ENCODE results near the gene CSE1L. TPM values are rescaled to one million over a fixed set of nuclear protein-coding genes. Genes with fewer than 3 reads are reported as not detected.
"Not testable (repeated sequence)": the region's sequence is repeated elsewhere in the genome, so short reads cannot be mapped to it uniquely, and the experiment has no call there.

The CSE1L gene
- total and polyA plus RNA-seq, 8 donors: 41.5 to 87.9 (median 75.8) TPM

DNA sequence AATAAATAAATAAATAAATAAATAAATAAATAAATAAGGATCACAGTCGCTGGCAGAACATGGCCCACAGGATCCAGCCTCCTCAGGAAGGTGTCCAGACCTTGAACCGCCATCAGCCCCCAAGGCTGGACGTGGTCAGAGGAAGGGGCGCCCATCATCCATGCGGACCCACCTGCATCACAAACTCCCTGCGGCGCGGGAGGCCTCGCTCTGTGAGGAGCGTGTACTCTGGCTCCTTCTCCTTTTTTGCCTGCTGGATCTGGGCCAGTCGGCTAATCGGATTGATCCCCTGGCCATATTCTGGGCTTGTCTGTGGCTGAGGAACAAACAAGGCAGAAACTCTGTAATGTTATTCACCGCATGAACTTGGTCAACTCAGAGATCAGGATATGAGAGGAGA, 76.8 kb downstream of the CSE1L start:
- DNase-seq (no peak), ATAC-seq (no peak)
- intact Hi-C loops (cut with DNase I): no loop called here
- peaks cover 0 to 77% of the 10 kb centered on the region in 2 donors for H3K36me3 ChIP-seq
- H3K4me3 ChIP-seq: no peak overlapping the region
- H3K27ac ChIP-seq: no peak overlapping the region
- TF ChIP-seq, protein P1, sequence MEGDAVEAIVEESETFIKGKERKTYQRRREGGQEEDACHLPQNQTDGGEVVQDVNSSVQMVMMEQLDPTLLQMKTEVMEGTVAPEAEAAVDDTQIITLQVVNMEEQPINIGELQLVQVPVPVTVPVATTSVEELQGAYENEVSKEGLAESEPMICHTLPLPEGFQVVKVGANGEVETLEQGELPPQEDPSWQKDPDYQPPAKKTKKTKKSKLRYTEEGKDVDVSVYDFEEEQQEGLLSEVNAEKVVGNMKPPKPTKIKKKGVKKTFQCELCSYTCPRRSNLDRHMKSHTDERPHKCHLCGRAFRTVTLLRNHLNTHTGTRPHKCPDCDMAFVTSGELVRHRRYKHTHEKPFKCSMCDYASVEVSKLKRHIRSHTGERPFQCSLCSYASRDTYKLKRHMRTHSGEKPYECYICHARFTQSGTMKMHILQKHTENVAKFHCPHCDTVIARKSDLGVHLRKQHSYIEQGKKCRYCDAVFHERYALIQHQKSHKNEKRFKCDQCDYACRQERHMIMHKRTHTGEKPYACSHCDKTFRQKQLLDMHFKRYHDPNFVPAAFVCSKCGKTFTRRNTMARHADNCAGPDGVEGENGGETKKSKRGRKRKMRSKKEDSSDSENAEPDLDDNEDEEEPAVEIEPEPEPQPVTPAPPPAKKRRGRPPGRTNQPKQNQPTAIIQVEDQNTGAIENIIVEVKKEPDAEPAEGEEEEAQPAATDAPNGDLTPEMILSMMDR (IDR thresholded peaks at IDR 0.05): no peak
- H3K9me3 ChIP-seq: no peaks in the 10 kb centered on the region
- no peaks in the 10 kb centered on the region for H3K4me1 ChIP-seq
- H3K27me3 ChIP-seq: no peaks in the 10 kb centered on the region

GRCh38 chr20:49123982-49124381, 77.9 kb downstream of the CSE1L start:
- Histone ChIP-seq H3K4me1 (no peaks in the 10 kb centered on the region), H3K9me3 (no peaks in the 10 kb centered on the region), H3K27me3 (no peaks in the 10 kb centered on the region), H3K36me3 (peaks cover 0 to 72% of the 10 kb centered on the region in 2 donors), H3K4me3 (no peak overlapping the region), H3K27ac (no peak overlapping the region)
- TF ChIP-seq, protein P1 (IDR thresholded peaks at IDR 0.05): no peak
- DNase-seq (no peak), ATAC-seq (no peak)
- intact Hi-C loops (cut with DNase I): no loop called here

DNA sequence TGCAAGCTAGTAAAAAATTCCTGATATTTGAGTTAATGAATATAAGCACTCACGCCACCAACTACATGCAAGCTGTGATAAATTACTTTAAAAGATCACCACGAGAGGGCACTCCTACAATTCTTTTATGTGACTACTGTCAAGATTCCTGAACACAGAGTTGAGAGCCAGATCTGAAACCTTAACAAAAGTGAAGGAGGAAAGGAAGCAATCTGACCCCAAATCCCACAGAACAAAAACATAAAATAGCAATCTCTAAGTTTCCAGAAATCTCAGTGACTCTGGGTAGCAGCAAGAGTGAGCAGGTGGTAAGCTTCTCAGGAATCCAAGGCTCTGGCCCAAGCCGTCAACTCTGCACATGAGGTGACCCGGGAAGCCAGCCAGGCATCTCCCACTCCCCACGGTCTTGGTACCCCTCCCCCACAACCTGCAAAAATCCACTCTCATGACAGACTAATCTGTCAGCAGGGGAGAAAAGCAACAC, 86.9 kb downstream of the CSE1L start:
- H3K27me3 ChIP-seq: no peaks in the 10 kb centered on the region
- H3K36me3 ChIP-seq: peaks cover 0 to 74% of the 10 kb centered on the region in 2 donors
- no peak overlapping the region for H3K27ac ChIP-seq
- no peaks in the 10 kb centered on the region for H3K9me3 ChIP-seq
- DNase-seq (peak in 2 of 4 donors; percentile 66 to 79), ATAC-seq (peak; percentile 91)
- intact Hi-C loops (cut with DNase I): loop anchor here in 1 of 2 donors (5.0 kb wide), 1 partner anchor 84 kb away; the partner anchor contains the start of gene DDX27
- no peaks in the 10 kb centered on the region for H3K4me1 ChIP-seq
- TF ChIP-seq, protein P1 (IDR thresholded peaks at IDR 0.05): peak; percentile 44 to 46
- H3K4me3 ChIP-seq: no peak overlapping the region

GRCh38 chr20:49133571-49133970, 87.5 kb downstream of the CSE1L start:
- H3K9me3 ChIP-seq: no peaks in the 10 kb centered on the region
- no peak overlapping the region for H3K4me3 ChIP-seq
- ATAC-seq (no peak), DNase-seq (no peak)
- H3K27ac ChIP-seq: no peak overlapping the region
- intact Hi-C loops (cut with DNase I): loop anchor here in 1 of 2 donors (5.0 kb wide), 1 partner anchor 84 kb away; the partner anchor contains the start of gene DDX27
- H3K4me1 ChIP-seq: no peaks in the 10 kb centered on the region
- peaks cover 0 to 70% of the 10 kb centered on the region in 2 donors for H3K36me3 ChIP-seq
- H3K27me3 ChIP-seq: no peaks in the 10 kb centered on the region
- TF ChIP-seq, protein P1 (IDR thresholded peaks at IDR 0.05): no peak

DNA sequence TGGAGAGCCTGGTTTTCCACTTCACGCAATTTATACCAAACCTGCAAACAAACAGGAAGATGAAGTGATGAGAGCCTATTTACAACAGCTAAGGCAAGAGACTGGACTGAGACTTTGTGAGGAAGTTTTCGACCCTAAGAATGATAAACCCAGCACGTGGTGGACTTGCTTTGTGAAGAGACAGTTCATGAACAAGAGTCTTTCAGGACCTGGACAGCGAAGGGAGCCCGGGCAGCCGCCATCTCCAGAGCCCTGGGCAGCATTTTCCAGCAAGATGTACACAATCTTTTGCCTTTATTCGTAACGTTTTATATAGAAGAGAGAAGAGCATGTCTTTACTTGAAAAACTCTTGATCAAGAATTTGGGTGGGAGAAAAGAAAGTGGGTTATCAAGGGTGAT, 88.7 kb downstream of the CSE1L start:
- DNase-seq, H3K9me3 ChIP-seq, H3K4me3 ChIP-seq, H3K27ac ChIP-seq, ATAC-seq, H3K27me3 ChIP-seq, H3K4me1 ChIP-seq: not testable (repeated sequence)
- intact Hi-C loops (cut with DNase I): loop anchor here in 1 of 2 donors (5.0 kb wide), 1 partner anchor 83 kb away; the partner anchor contains the start of gene DDX27
- peaks cover 0 to 78% of the 10 kb centered on the region in 2 donors for H3K36me3 ChIP-seq
